Renal cortical epithelial cell (primary cell): ENCODE results near the gene GPR161. TPM values are rescaled to one million over a fixed set of nuclear protein-coding genes. Genes with fewer than 3 reads are reported as not detected.

Source experiments
- DNase-seq: peaks from one replicate; pipeline ENCODE4 v3.0.0-alpha.2; 2011; ENCODE audit warnings: low read depth
- total RNA-seq: library from RNA; depleted of rRNA; stranded (reverse); fragments of >200 nt; gene quantifications from 2 replicates; pipeline ENCODE4 v1.2.3, GENCODE V29; 2014

GPR161 gene
- total RNA-seq, 1 donor from 2014 or later, result 20.0 TPM

DNA sequence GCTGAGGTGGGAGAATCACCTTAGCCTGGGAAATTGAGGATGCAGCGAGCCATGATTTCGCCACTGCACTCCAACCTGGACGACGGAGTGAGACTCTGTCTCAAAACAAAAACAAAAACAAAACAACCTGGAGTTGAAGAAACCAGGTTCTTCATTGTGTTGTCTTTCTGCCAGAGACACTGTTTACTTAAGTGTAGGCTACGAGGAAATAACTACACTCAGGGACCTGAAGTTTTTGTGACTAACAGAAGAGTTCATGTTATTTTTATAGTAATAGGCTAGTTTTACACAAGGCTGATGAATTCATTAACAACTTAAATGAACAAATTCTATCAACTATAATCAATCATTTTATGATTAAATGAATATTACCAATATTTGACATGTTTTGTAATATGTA is 101.4 kb downstream of the GPR161 start:
- peak; percentile 23 for DNase-seq

- no peak for DNase-seq
Observed at GRCh38 chr1:168032029-168032428, 104.7 kb downstream of the GPR161 start.

DNA sequence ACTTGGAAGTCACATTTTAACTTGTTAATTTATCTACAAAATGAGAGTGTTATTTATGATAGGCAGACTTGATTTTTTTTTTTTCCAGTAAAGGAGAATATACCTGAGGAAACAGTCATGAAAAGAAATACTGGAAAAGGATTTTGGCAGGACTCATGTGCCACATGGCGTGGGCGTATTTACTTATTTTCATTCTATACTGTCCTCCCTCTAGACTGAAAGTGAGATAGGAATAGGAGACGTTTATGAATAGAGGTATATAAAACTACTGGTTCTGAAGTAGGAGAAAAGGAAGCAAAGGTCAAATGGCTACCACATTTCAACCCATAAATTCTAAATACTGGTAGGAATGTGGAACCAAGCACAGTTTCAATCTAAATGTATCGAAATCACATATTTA is 105.1 kb downstream of the GPR161 start:
- DNase-seq, result no peak

GRCh38 chr1:168031198-168031597 is 105.5 kb downstream of the GPR161 start:
- no peak for DNase-seq

Other genes with a start within 250 kb of the GPR161 start
- gene ADCY10, start 222.8 kb downstream of the GPR161 start, total RNA-seq, result 0.25 TPM in 1 of 2 replicates, not detected in the other
- 88.4 and 169 TPM in 2 replicates for gene DCAF6, start 200.2 kb downstream of the GPR161 start, total RNA-seq
- gene MPC2, start 199.9 kb downstream of the GPR161 start, total RNA-seq, result 39.0 and 70.0 TPM in 2 replicates
- 49.7 and 51.1 TPM in 2 replicates for gene TIPRL, start 42.0 kb upstream of the GPR161 start, total RNA-seq
- gene SFT2D2, start 89.1 kb upstream of the GPR161 start, total RNA-seq, result 59.4 and 64.0 TPM in 2 replicates
- gene TBX19, start 143.9 kb upstream of the GPR161 start, total RNA-seq, result 0.35 and 0.75 TPM in 2 replicates